Naive thymus-derived CD8-positive, alpha-beta T cell (primary cell): ENCODE measurements around the gene ABCD3. TPM values are rescaled to one million over a fixed set of nuclear protein-coding genes. Genes with fewer than 3 reads are reported as not detected.
A peak's percentile ranks its signal among the peaks of the same experiment; 100 is the strongest.

ENCODE experiments used
- ATAC-seq, 2 donors: fragments of 150-1000 bp; cut with Tn5 transposase in 1 of 2; sonication (Bioruptor Pico), chemical (Tn5 transposase) in 1 of 2; 1 replicate in 1 of 2; 2 replicates in 1 of 2; pipeline ENCODE4 v1.10.0; 2021; ENCODE audit warnings: mild to moderate bottlenecking in 2 of 2, moderate library complexity in 2 of 2
- POLR2A ChIA-PET: fragments of 350-600 bp; sonication (Branson Sonifier 250); formaldehyde crosslinking; loops from one replicate; lab custom pipeline; 2021; ENCODE audit warnings: antibody characterized with exemption; lab: Charles Lee
- DNase-seq, 10 donors: peaks; one replicate each; pipeline versions ENCODE4 v3.0.0 to v3.0.0-alpha.2; 2020 to 2022
- H3K27ac Mint-ChIP-seq, 10 donors: one replicate each; pipeline ENCODE4 v1.8.0; 2020 to 2022; ENCODE audit warnings: mild to moderate bottlenecking in 10 of 10, mixed read lengths in 10 of 10, moderate library complexity in 4 of 10, inconsistent platforms in 1 of 10
- H3K27me3 Mint-ChIP-seq, 5 donors: one replicate each; pipeline ENCODE4 v1.8.0; 2021 to 2022; ENCODE audit warnings: mixed read lengths in 5 of 5
- H3K36me3 Mint-ChIP-seq, 3 donors: one replicate each; pipeline ENCODE4 v1.8.0; 2020 to 2022; ENCODE audit warnings: mixed read lengths in 3 of 3, mild to moderate bottlenecking in 2 of 3, inconsistent platforms in 1 of 3
- H3K4me1 Mint-ChIP-seq, 4 donors: one replicate each; pipeline ENCODE4 v1.8.0; 2021 to 2022; ENCODE audit warnings: mixed read lengths in 4 of 4
- H3K4me3 Mint-ChIP-seq, 10 donors: one replicate each; pipeline ENCODE4 v1.8.0; 2020 to 2022; ENCODE audit warnings: mild to moderate bottlenecking in 10 of 10, mixed read lengths in 10 of 10, moderate library complexity in 6 of 10, inconsistent platforms in 1 of 10
- H3K9me3 Mint-ChIP-seq, 9 donors: one replicate each; pipeline ENCODE4 v1.8.0; 2020 to 2022; ENCODE audit warnings: mixed read lengths in 9 of 9, mild to moderate bottlenecking in 3 of 9, inconsistent platforms in 1 of 9, moderate library complexity in 1 of 9
- polyA plus RNA-seq, 3 donors: library from polyadenylated mRNA; unstranded; fragments of 300-500 nt; fragmentation: Illumina TruSeq; gene quantifications; one replicate each; pipeline ENCODE4 v1.2.3, GENCODE V29; 2021
- total RNA-seq, 8 experiments: library from RNA in 2 of 8; stranded (reverse) in 2 of 8; gene quantifications; one replicate each; pipeline ENCODE4 v1.2.3 and lab custom pipeline; 2021 to 2026

ABCD3 gene
- total and polyA plus RNA-seq, 5 experiments from 2014 or later: 27.3 to 32.9 (median 27.7) TPM

GRCh38 chr1:94537254-94537653 lies 119.1 kb downstream of the ABCD3 start:
- POLR2A ChIA-PET: no interaction called here
- DNase-seq (no peak), ATAC-seq (no peak)
- H3K27me3 Mint-ChIP-seq: peaks cover 28 to 80% (median 42%) of the 10 kb centered on the region in 5 donors
- no peaks in the 10 kb centered on the region for H3K36me3 Mint-ChIP-seq
- H3K4me1 Mint-ChIP-seq: peaks cover 4 to 13% (median 9%) of the 10 kb centered on the region in 4 donors
- H3K27ac Mint-ChIP-seq: no peak overlapping the region
- no peaks in the 10 kb centered on the region for H3K9me3 Mint-ChIP-seq
- no peak overlapping the region for H3K4me3 Mint-ChIP-seq

GRCh38 chr1:94538243-94538827 lies 120.1 kb downstream of the ABCD3 start:
- POLR2A ChIA-PET: no interaction called here
- Mint-ChIP-seq H3K4me1 (peaks cover 7 to 22% (median 18%) of the 10 kb centered on the region in 4 donors), H3K27me3 (peaks cover 34 to 91% (median 46%) of the 10 kb centered on the region in 5 donors), H3K36me3 (no peaks in the 10 kb centered on the region), H3K4me3 (no peak overlapping the region), H3K27ac (no peak overlapping the region), H3K9me3 (no peaks in the 10 kb centered on the region)
- DNase-seq (no peak), ATAC-seq (no peak)

GRCh38 chr1:94539496-94539895 lies 121.3 kb downstream of the ABCD3 start:
- Mint-ChIP-seq H3K27ac (no peak overlapping the region), H3K27me3 (peaks cover 42 to 92% (median 49%) of the 10 kb centered on the region in 5 donors), H3K9me3 (no peaks in the 10 kb centered on the region), H3K4me3 (no peak overlapping the region), H3K36me3 (no peaks in the 10 kb centered on the region), H3K4me1 (peaks cover 7 to 24% (median 18%) of the 10 kb centered on the region in 4 donors)
- ATAC-seq (no peak), DNase-seq (no peak)
- POLR2A ChIA-PET: no interaction called here

- H3K9me3 Mint-ChIP-seq: no peaks in the 10 kb centered on the region
- H3K4me3 Mint-ChIP-seq: peak overlapping the region; percentile 40 to 72 (median 64)
- no peak overlapping the region for H3K27ac Mint-ChIP-seq
- ATAC-seq: no peak
- H3K4me1 Mint-ChIP-seq: peaks cover 7 to 24% (median 18%) of the 10 kb centered on the region in 4 donors
- H3K27me3 Mint-ChIP-seq: peaks cover 43 to 92% (median 53%) of the 10 kb centered on the region in 5 donors
- DNase-seq: no peak
- POLR2A ChIA-PET: no interaction called here
- H3K36me3 Mint-ChIP-seq: no peaks in the 10 kb centered on the region
These were observed 122.5 kb downstream of the ABCD3 start for GRCh38 chr1:94540440-94541245.

GRCh38 chr1:94541246-94542087 lies 123.3 kb downstream of the ABCD3 start, which contains the start of gene F3:
TSS of gene F3 (minus strand) at chr1:94541759. CDS start at chr1:94541636, 123 bp downstream.
- POLR2A ChIA-PET: no interaction called here
- ATAC-seq (peak; percentile 53 to 72), DNase-seq (peak in 3 of 10 donors; percentile 2 to 22 (median 6))
- Mint-ChIP-seq H3K4me1 (peaks cover 7 to 24% (median 18%) of the 10 kb centered on the region in 4 donors), H3K27me3 (peaks cover 46 to 92% (median 55%) of the 10 kb centered on the region in 5 donors), H3K27ac (peak within 1 kb of the TSS in 1 of 10 donors; percentile 59), H3K9me3 (no peaks in the 10 kb centered on the region), H3K36me3 (no peaks in the 10 kb centered on the region), H3K4me3 (peak within 1 kb of the TSS; percentile 62 to 79 (median 74))

GRCh38 chr1:94542088-94542870 lies 124.1 kb downstream of the ABCD3 start:
- POLR2A ChIA-PET: no interaction called here
- Mint-ChIP-seq H3K36me3 (no peaks in the 10 kb centered on the region), H3K9me3 (no peaks in the 10 kb centered on the region), H3K4me1 (peaks cover 7 to 24% (median 18%) of the 10 kb centered on the region in 4 donors), H3K4me3 (peak overlapping the region; percentile 62 to 79 (median 74)), H3K27ac (peak overlapping the region in 1 of 10 donors; percentile 59), H3K27me3 (peaks cover 45 to 92% (median 56%) of the 10 kb centered on the region in 5 donors)
- peak in 1 of 2 donors; percentile 20 for ATAC-seq
- DNase-seq: no peak

GRCh38 chr1:94543001-94543400 lies 124.8 kb downstream of the ABCD3 start:
- Mint-ChIP-seq H3K9me3 (no peaks in the 10 kb centered on the region), H3K27me3 (peaks cover 45 to 92% (median 56%) of the 10 kb centered on the region in 5 donors), H3K4me3 (peak overlapping the region in 7 of 10 donors; percentile 68 to 78 (median 74)), H3K27ac (no peak overlapping the region), H3K36me3 (no peaks in the 10 kb centered on the region), H3K4me1 (peaks cover 7 to 24% (median 18%) of the 10 kb centered on the region in 4 donors)
- POLR2A ChIA-PET: no interaction called here
- no peak for DNase-seq
- no peak for ATAC-seq

GRCh38 chr1:94543893-94544635 lies 125.9 kb downstream of the ABCD3 start:
- ATAC-seq (no peak), DNase-seq (no peak)
- Mint-ChIP-seq H3K27me3 (peaks cover 44 to 83% (median 53%) of the 10 kb centered on the region in 5 donors), H3K4me3 (peak overlapping the region in 1 of 10 donors; percentile 7), H3K4me1 (peaks cover 7 to 24% (median 18%) of the 10 kb centered on the region in 4 donors), H3K27ac (peak overlapping the region in 1 of 10 donors; percentile 32), H3K36me3 (no peaks in the 10 kb centered on the region), H3K9me3 (no peaks in the 10 kb centered on the region)
- POLR2A ChIA-PET: no interaction called here

GRCh38 chr1:94544706-94545490 lies 126.7 kb downstream of the ABCD3 start:
- Mint-ChIP-seq H3K9me3 (no peaks in the 10 kb centered on the region), H3K27me3 (peaks cover 37 to 80% (median 46%) of the 10 kb centered on the region in 5 donors), H3K4me1 (peaks cover 7 to 24% (median 18%) of the 10 kb centered on the region in 4 donors), H3K4me3 (no peak overlapping the region), H3K27ac (peak overlapping the region in 1 of 10 donors; percentile 32), H3K36me3 (no peaks in the 10 kb centered on the region)
- DNase-seq (no peak), ATAC-seq (no peak)
- POLR2A ChIA-PET: no interaction called here

GRCh38 chr1:94549706-94550105 lies 131.5 kb downstream of the ABCD3 start:
- POLR2A ChIA-PET: no interaction called here
- H3K4me1 Mint-ChIP-seq: no peaks in the 10 kb centered on the region
- H3K4me3 Mint-ChIP-seq: no peak overlapping the region
- no peak overlapping the region for H3K27ac Mint-ChIP-seq
- H3K9me3 Mint-ChIP-seq: no peaks in the 10 kb centered on the region
- H3K36me3 Mint-ChIP-seq: no peaks in the 10 kb centered on the region
- peaks cover 16 to 46% (median 21%) of the 10 kb centered on the region in 5 donors for H3K27me3 Mint-ChIP-seq
- DNase-seq (no peak), ATAC-seq (no peak)

- DNase-seq (no peak), ATAC-seq (no peak)
- POLR2A ChIA-PET: no interaction called here
- no peaks in the 10 kb centered on the region for H3K4me1 Mint-ChIP-seq
- H3K9me3 Mint-ChIP-seq: no peaks in the 10 kb centered on the region
- H3K27me3 Mint-ChIP-seq: peaks cover 15 to 44% (median 17%) of the 10 kb centered on the region in 5 donors
- H3K36me3 Mint-ChIP-seq: no peaks in the 10 kb centered on the region
- no peak overlapping the region for H3K4me3 Mint-ChIP-seq
- H3K27ac Mint-ChIP-seq: no peak overlapping the region
These were observed 132.2 kb downstream of the ABCD3 start for GRCh38 chr1:94550396-94550795.
